ENCODE measurements around the gene DHRS9. TPM values are rescaled to one million over a fixed set of nuclear protein-coding genes. Genes with fewer than 3 reads are reported as not detected.

Gene DHRS9
- total RNA-seq = 10 to 100 TPM in 1 of 8 experiments, 1 to 10 TPM in 1, under 1 TPM in 3, not detected in 3; 0.05 to 44.5 (median 0.33) TPM

GRCh38 chr2:169069341-169069740 lies at the start of gene DHRS9:
DHRS9 (plus strand) TSS chr2:169069563; CDS start chr2:169081582, 12,019 bp downstream.
- no peaks in the 10 kb centered on the region for H3K4me1 ChIP-seq (replicated peaks in 1 of 2)
- WGBS, 10 experiments = 7 to 87% (median 43%) methylated on average over 1 to 5 of the region's 5 CpGs; no CpG with 5 or more reads in 1 of the 10 experiments
- no peak within 1 kb of the TSS for H3K4me3 ChIP-seq
- in situ Hi-C loops (cut with MboI; ENCODE audit: low pct_unique_long_range_greater_than_20kb in 2 of 9, low sequenced_read_pairs in 9 of 9, unreplicated experiment in 9 of 9) = no loop called here
- peak in 5 of 8 experiments; percentile 56 to 91 (median 77) for ATAC-seq (replicated peaks in 6 of 8)
- H3K27ac ChIP-seq = no peak within 1 kb of the TSS

DNA sequence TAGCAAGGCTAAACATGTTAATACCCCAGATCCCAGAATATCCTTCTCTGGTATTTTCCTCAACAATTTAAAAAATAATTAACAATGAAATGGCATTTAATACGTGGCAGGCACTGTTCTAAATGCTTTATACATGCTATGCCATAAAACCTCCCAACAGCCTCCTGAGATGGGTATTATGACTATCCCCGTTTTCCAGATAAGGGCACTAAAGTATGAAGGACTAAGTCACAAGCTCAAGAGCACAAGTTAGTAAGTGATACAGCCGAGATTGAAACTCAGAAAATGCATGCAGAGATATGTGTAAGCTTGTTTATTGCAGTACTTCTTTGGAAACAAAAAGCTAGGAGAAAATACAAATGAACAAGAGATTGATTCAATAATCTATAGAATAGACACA lies 46.2 kb upstream of the DHRS9 start:
- WGBS, 10 experiments = 0 to 94% (median 65%) methylated on average over 2 to 3 of the region's 3 CpGs; no CpG with 5 or more reads in 1 of the 10 experiments
- no peak overlapping the region for H3K4me3 ChIP-seq
- no peak overlapping the region for H3K27ac ChIP-seq
- H3K4me1 ChIP-seq (replicated peaks in 1 of 2) = no peaks in the 10 kb centered on the region
- no peak for ATAC-seq (replicated peaks in 6 of 8)
- in situ Hi-C loops (cut with MboI; ENCODE audit: low pct_unique_long_range_greater_than_20kb in 2 of 9, low sequenced_read_pairs in 9 of 9, unreplicated experiment in 9 of 9) = no loop called here

DNA sequence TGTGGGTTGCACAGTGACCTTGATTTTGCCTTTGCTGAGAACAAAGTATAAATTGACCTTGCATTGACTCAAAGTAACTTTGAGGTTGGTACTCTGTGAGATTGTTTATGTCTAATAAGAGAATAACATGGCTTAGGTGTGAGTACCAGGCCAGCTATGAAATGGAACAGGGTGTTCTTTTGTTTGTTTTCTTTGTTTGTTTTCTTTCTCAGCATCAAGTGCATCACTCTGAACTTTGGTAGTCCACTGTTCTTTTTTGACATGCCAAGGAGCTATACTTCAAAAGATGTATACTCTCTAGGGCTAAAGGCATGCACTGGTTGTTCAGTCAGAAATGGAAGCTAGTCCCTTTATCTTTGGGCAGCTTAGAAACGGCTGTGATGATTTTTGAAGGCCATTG lies 43.3 kb upstream of the DHRS9 start:
- H3K27ac ChIP-seq = no peak overlapping the region
- no peaks in the 10 kb centered on the region for H3K4me1 ChIP-seq (replicated peaks in 1 of 2)
- no peak overlapping the region for H3K4me3 ChIP-seq
- in situ Hi-C loops (cut with MboI; ENCODE audit: low pct_unique_long_range_greater_than_20kb in 2 of 9, low sequenced_read_pairs in 9 of 9, unreplicated experiment in 9 of 9) = no loop called here
- no peak for ATAC-seq (replicated peaks in 6 of 8)
- WGBS, 10 experiments = 0 to 86% (median 45%) methylated on average over 1 of the region's 1 CpG; no CpG with 5 or more reads in 4 of the 10 experiments

DNA sequence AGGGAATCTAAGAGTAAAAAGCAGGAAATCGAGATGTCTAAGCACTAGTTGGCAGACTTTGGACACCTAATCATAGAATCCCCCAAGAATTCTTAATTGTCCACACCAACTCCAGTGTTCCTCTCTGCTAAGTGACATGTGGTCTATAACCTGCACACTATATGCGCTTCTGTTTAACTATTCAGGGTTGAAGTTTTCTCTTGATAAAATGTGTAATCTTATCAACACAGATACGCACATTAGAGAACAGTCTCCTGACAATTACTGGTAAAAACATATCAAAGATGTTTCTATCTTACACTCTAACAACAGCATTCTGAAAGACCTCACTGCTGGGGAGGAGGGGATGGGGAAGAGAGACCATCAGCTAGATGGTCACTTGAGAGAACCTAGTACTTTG lies 42.1 kb upstream of the DHRS9 start:
- no peak for ATAC-seq (replicated peaks in 6 of 8)

DNA sequence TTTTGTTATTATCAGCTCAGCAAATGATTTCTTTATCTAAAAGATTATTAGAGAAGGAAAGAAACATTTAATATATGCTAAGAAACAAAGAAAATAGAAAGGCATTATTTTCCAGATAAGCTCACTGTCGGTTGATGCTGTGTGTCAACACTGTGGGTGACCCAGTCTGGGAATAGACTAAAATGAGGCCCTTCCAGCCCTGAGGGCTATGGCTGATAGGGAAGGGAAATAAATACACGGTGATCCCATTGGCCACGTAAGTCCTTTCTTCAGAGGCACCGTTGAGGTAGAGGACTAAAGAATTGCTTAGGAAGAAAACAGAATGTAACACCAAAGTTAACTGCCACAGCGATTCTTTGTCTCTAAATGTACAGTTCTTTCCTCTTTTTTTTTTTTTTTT lies 40.0 kb upstream of the DHRS9 start:
- 11 to 100% (median 78%) methylated on average over 1 to 4 of the region's 5 CpGs; no CpG with 5 or more reads in 1 of the 10 experiments for WGBS, 10 experiments
- Histone ChIP-seq H3K4me1 (replicated peaks in 1 of 2) (no peaks in the 10 kb centered on the region), H3K4me3 (no peak overlapping the region), H3K27ac (no peak overlapping the region)
- in situ Hi-C loops (cut with MboI; ENCODE audit: low pct_unique_long_range_greater_than_20kb in 2 of 9, low sequenced_read_pairs in 9 of 9, unreplicated experiment in 9 of 9) = no loop called here
- ATAC-seq (replicated peaks in 6 of 8) = no peak

More for the DNA sequence above, 42.1 kb upstream of the DHRS9 start:
- in situ Hi-C loops (cut with MboI; ENCODE audit: low pct_unique_long_range_greater_than_20kb in 2 of 9, low sequenced_read_pairs in 9 of 9, unreplicated experiment in 9 of 9) = no loop called here
- Histone ChIP-seq H3K4me3 (no peak overlapping the region), H3K4me1 (replicated peaks in 1 of 2) (no peaks in the 10 kb centered on the region), H3K27ac (no peak overlapping the region)
- WGBS, 10 experiments = 28 to 95% (median 56%) methylated on average over 1 to 3 of the region's 3 CpGs; no CpG with 5 or more reads in 2 of the 10 experiments

DNA sequence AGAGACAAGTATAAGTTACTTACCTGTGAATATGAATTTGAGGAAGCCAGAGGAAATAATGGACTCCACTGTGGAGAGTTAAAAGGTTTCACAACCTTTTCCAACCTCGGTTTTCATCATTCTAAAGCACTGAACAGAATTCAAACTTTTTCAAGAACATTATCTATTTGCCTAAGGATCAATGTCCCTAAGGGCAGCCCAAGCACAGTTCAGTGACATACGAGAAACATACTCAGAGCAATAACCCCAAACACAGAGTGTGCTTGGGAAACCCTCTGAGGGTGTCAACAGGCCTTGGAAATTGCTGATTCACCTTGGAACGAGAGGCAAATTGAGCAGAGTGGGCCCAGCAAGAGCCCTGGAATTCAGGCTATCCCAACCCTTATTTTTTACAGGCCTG lies 38.2 kb upstream of the DHRS9 start, which contains the start of gene ABCB11:
Gene ABCB11, minus strand, starts transcription at position 123 of the 400 bp plus-strand sequence. CDS start 13,199 bp downstream, outside the sequence.
- in situ Hi-C loops (cut with MboI; ENCODE audit: low pct_unique_long_range_greater_than_20kb in 2 of 9, low sequenced_read_pairs in 9 of 9, unreplicated experiment in 9 of 9) = no loop called here
- no peak within 1 kb of the TSS for H3K27ac ChIP-seq
- 0 to 93% (median 76%) methylated on average over 1 to 3 of the region's 3 CpGs; no CpG with 5 or more reads in 1 of the 10 experiments for WGBS, 10 experiments
- no peak within 1 kb of the TSS for H3K4me3 ChIP-seq
- no peak for ATAC-seq (replicated peaks in 6 of 8)
- no peaks in the 10 kb centered on the region for H3K4me1 ChIP-seq (replicated peaks in 1 of 2)

DNA sequence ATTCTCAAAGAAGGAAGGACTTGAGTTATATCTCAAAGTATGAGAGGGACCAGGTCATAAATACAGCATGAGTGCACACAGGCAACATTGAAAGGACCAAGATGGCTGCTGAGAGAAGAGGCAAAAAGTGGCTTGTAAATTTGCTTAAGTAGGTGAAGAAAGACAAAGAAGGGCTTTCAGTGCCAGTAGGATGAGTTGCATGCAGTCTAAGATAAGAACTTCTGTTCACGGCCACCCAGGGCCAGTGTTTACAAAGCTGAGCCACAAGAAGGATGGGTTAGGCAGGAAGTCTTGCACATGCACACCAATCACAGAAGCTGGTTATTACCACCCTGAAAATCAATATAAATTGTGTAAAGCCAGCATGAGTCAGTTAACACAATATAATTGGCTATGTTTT lies 35.1 kb upstream of the DHRS9 start:
- peak in 1 of 8 experiments; percentile 76 for ATAC-seq (replicated peaks in 6 of 8)
- H3K4me3 ChIP-seq = no peak overlapping the region
- in situ Hi-C loops (cut with MboI; ENCODE audit: low pct_unique_long_range_greater_than_20kb in 2 of 9, low sequenced_read_pairs in 9 of 9, unreplicated experiment in 9 of 9) = no loop called here
- 0 to 100% (median 75%) methylated on average over 1 of the region's 1 CpG; no CpG with 5 or more reads in 3 of the 10 experiments for WGBS, 10 experiments
- H3K27ac ChIP-seq = no peak overlapping the region
- H3K4me1 ChIP-seq (replicated peaks in 1 of 2) = no peaks in the 10 kb centered on the region

DNA sequence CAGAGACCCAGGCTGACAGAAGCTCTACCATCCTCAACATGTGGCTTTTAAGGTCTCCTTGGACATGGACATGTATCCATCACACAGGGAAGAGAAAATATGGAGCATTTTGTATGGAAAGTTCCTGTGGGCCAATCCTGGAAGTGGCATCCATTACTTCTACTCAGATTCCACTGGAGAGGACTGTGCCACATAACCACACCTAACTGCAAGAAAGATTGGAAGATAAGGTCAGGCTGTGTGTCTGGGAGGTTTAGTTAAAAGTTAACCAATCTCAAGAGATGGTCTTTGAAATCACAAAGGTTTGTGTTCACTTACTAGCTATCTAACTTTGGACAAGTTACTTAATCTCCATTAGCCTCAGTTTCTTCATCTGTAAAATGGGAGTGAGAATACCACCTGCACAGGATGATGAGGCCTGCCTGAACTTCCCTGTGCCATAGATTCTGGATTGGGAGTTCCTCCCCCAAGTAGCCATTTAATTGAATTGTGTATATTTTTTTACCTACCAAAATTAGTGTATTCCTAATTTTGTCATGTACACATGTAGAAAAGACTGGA lies 34.3 kb upstream of the DHRS9 start:
- no peak for ATAC-seq (replicated peaks in 6 of 8)
- Histone ChIP-seq H3K4me1 (replicated peaks in 1 of 2) (no peaks in the 10 kb centered on the region), H3K27ac (no peak overlapping the region), H3K4me3 (no peak overlapping the region)
- in situ Hi-C loops (cut with MboI; ENCODE audit: low pct_unique_long_range_greater_than_20kb in 2 of 9, low sequenced_read_pairs in 9 of 9, unreplicated experiment in 9 of 9) = no loop called here

GRCh38 chr2:169035887-169036286 lies 33.5 kb upstream of the DHRS9 start:
- no peaks in the 10 kb centered on the region for H3K4me1 ChIP-seq (replicated peaks in 1 of 2)
- no peak overlapping the region for H3K27ac ChIP-seq
- no peak for ATAC-seq (replicated peaks in 6 of 8)
- H3K4me3 ChIP-seq = no peak overlapping the region
- WGBS, 10 experiments = 0 to 100% (median 83%) methylated on average over 1 of the region's 1 CpG; no CpG with 5 or more reads in 3 of the 10 experiments
- in situ Hi-C loops (cut with MboI; ENCODE audit: low pct_unique_long_range_greater_than_20kb in 2 of 9, low sequenced_read_pairs in 9 of 9, unreplicated experiment in 9 of 9) = no loop called here

- H3K4me1 ChIP-seq (replicated peaks in 1 of 2) = no peaks in the 10 kb centered on the region
- H3K4me3 ChIP-seq = no peak overlapping the region
- ATAC-seq (replicated peaks in 6 of 8) = peak in 1 of 8 experiments; percentile 28
- 0 to 100% (median 41%) methylated on average over 1 to 4 of the region's 4 CpGs for WGBS, 10 experiments
- in situ Hi-C loops (cut with MboI; ENCODE audit: low pct_unique_long_range_greater_than_20kb in 2 of 9, low sequenced_read_pairs in 9 of 9, unreplicated experiment in 9 of 9) = no loop called here
- no peak overlapping the region for H3K27ac ChIP-seq
Observed at GRCh38 chr2:169036736-169037440, 32.5 kb upstream of the DHRS9 start.

- Histone ChIP-seq H3K27ac (no peak overlapping the region), H3K4me1 (replicated peaks in 1 of 2) (no peaks in the 10 kb centered on the region), H3K4me3 (no peak overlapping the region)
- in situ Hi-C loops (cut with MboI; ENCODE audit: low pct_unique_long_range_greater_than_20kb in 2 of 9, low sequenced_read_pairs in 9 of 9, unreplicated experiment in 9 of 9) = no loop called here
- 29 to 100% (median 85%) methylated on average over 1 to 2 of the region's 2 CpGs; no CpG with 5 or more reads in 2 of the 10 experiments for WGBS, 10 experiments
- ATAC-seq (replicated peaks in 6 of 8) = peak in 2 of 8 experiments; percentile 70 to 71
Observed at GRCh38 chr2:169038338-169038757, 31.0 kb upstream of the DHRS9 start.

GRCh38 chr2:169039702-169040101 lies 29.7 kb upstream of the DHRS9 start:
- H3K4me1 ChIP-seq (replicated peaks in 1 of 2) = no peaks in the 10 kb centered on the region
- 0 to 89% (median 72%) methylated on average over 2 to 4 of the region's 4 CpGs for WGBS, 10 experiments
- no peak overlapping the region for H3K4me3 ChIP-seq
- no peak overlapping the region for H3K27ac ChIP-seq
- in situ Hi-C loops (cut with MboI; ENCODE audit: low pct_unique_long_range_greater_than_20kb in 2 of 9, low sequenced_read_pairs in 9 of 9, unreplicated experiment in 9 of 9) = no loop called here
- no peak for ATAC-seq (replicated peaks in 6 of 8)

GRCh38 chr2:169041594-169041993 lies 27.8 kb upstream of the DHRS9 start:
- no peak overlapping the region for H3K4me3 ChIP-seq
- H3K27ac ChIP-seq = no peak overlapping the region
- ATAC-seq (replicated peaks in 6 of 8) = no peak
- in situ Hi-C loops (cut with MboI; ENCODE audit: low pct_unique_long_range_greater_than_20kb in 2 of 9, low sequenced_read_pairs in 9 of 9, unreplicated experiment in 9 of 9) = no loop called here
- WGBS, 10 experiments = 0 to 91% (median 73%) methylated on average over 1 of the region's 1 CpG; no CpG with 5 or more reads in 1 of the 10 experiments
- H3K4me1 ChIP-seq (replicated peaks in 1 of 2) = no peaks in the 10 kb centered on the region

Data from motor neuron (in vitro differentiated cells).